Thymus (tissue), 11 donors: ENCODE measurements around the gene LBP. TPM values are rescaled to one million over a fixed set of nuclear protein-coding genes. Genes with fewer than 3 reads are reported as not detected.

ENCODE experiments used
- DNase-seq, 9 donors: peaks; one replicate each; pipeline ENCODE4 v3.0.0-alpha.2; 2013; ENCODE audit warnings: low spot score in 9 of 9, low read depth in 6 of 9, missing footprints in 1 of 9
- H3K27ac ChIP-seq, 2 donors: one replicate each; pipeline ENCODE4 v1.5.1; 2013; ENCODE audit warnings: control low read depth in 1 of 2, low read depth in 1 of 2, low read length in 1 of 2, mild to moderate bottlenecking in 1 of 2, moderate library complexity in 1 of 2
- H3K27me3 ChIP-seq, 2 donors: one replicate each; pipeline ENCODE4 v1.5.1; 2013; ENCODE audit warnings: low read length in 1 of 2; ENCODE audit not compliant: control insufficient read depth in 2 of 2, insufficient read depth in 1 of 2
- H3K36me3 ChIP-seq, 2 donors: one replicate each; pipeline ENCODE4 v1.5.1; 2013; ENCODE audit warnings: low read length in 1 of 2, mild to moderate bottlenecking in 1 of 2, moderate library complexity in 1 of 2; ENCODE audit not compliant: control insufficient read depth in 2 of 2, insufficient read depth in 2 of 2
- H3K4me1 ChIP-seq, 2 donors: one replicate each; pipeline ENCODE4 v1.5.1; 2013; ENCODE audit warnings: low read length in 2 of 2; ENCODE audit not compliant: control insufficient read depth in 2 of 2, insufficient read depth in 2 of 2
- H3K4me3 ChIP-seq, 2 donors: one replicate each; pipeline ENCODE4 v1.5.1; 2013; ENCODE audit warnings: low read length in 2 of 2, control low read depth in 1 of 2, mild to moderate bottlenecking in 1 of 2
- H3K9me3 ChIP-seq, 2 donors: one replicate each; pipeline ENCODE4 v1.5.1; 2013; ENCODE audit warnings: low read length in 1 of 2, mild to moderate bottlenecking in 1 of 2; ENCODE audit not compliant: control insufficient read depth in 2 of 2, insufficient read depth in 1 of 2
- WGBS: extraction: QIAGEN DNeasy Blood & Tissue Kit; methylation state at CpG from one replicate; pipeline ENCODE4 v1.1.7; 2013; 5-methylcytosine and 5-hydroxymethylcytosine counted together
- polyA plus RNA-seq: library from polyadenylated mRNA; stranded (reverse); fragments of 200-250 nt; gene quantifications from one replicate; pipeline ENCODE4 v1.2.3, GENCODE V29; 2013
- total RNA-seq: library from RNA; stranded (reverse); fragments of 120-200 nt; gene quantifications from one replicate; pipeline ENCODE4 v1.2.4, GENCODE V29; 2013
- donor health status: healthy.

The LBP gene
- total and polyA plus RNA-seq, 2 donors = 0.09 to 0.32 TPM

- Histone ChIP-seq H3K4me3 (no peak overlapping the region), H3K4me1 (no peaks in the 10 kb centered on the region), H3K36me3 (no peaks in the 10 kb centered on the region), H3K27me3 (no peaks in the 10 kb centered on the region), H3K27ac (no peak overlapping the region), H3K9me3 (peaks cover 0 to 8% of the 10 kb centered on the region in 2 donors)
- 68% methylated on average over 3 of the region's 3 CpGs for WGBS
- DNase-seq = no peak
Measured at GRCh38 chr20:38339997-38340396, 6.3 kb upstream of the LBP start.

GRCh38 chr20:38340693-38341092 lies 5.6 kb upstream of the LBP start:
- H3K4me1 ChIP-seq = no peaks in the 10 kb centered on the region
- 92% methylated on average over 6 of the region's 6 CpGs for WGBS
- no peaks in the 10 kb centered on the region for H3K27me3 ChIP-seq
- no peak overlapping the region for H3K27ac ChIP-seq
- no peak for DNase-seq
- H3K9me3 ChIP-seq = peaks cover 0 to 8% of the 10 kb centered on the region in 2 donors
- H3K4me3 ChIP-seq = no peak overlapping the region
- no peaks in the 10 kb centered on the region for H3K36me3 ChIP-seq

GRCh38 chr20:38342216-38342615 lies 4.1 kb upstream of the LBP start:
- no peaks in the 10 kb centered on the region for H3K27me3 ChIP-seq
- no peaks in the 10 kb centered on the region for H3K4me1 ChIP-seq
- DNase-seq = no peak
- H3K4me3 ChIP-seq = no peak overlapping the region
- peaks cover 0 to 8% of the 10 kb centered on the region in 2 donors for H3K9me3 ChIP-seq
- 58% methylated on average over 7 of the region's 7 CpGs for WGBS
- H3K27ac ChIP-seq = no peak overlapping the region
- H3K36me3 ChIP-seq = no peaks in the 10 kb centered on the region

GRCh38 chr20:38342713-38343310 lies 3.5 kb upstream of the LBP start:
- Histone ChIP-seq H3K27me3 (no peaks in the 10 kb centered on the region), H3K9me3 (peaks cover 0 to 5% of the 10 kb centered on the region in 2 donors), H3K27ac (no peak overlapping the region), H3K36me3 (no peaks in the 10 kb centered on the region), H3K4me3 (no peak overlapping the region), H3K4me1 (no peaks in the 10 kb centered on the region)
- WGBS = 88% methylated on average over 5 of the region's 5 CpGs
- DNase-seq = no peak

- no peaks in the 10 kb centered on the region for H3K27me3 ChIP-seq
- H3K27ac ChIP-seq = no peak overlapping the region
- DNase-seq = no peak
- no peaks in the 10 kb centered on the region for H3K36me3 ChIP-seq
- WGBS = 83% methylated on average over 16 of the region's 16 CpGs
- no peaks in the 10 kb centered on the region for H3K9me3 ChIP-seq
- no peak overlapping the region for H3K4me3 ChIP-seq
- H3K4me1 ChIP-seq = no peaks in the 10 kb centered on the region
Measured at GRCh38 chr20:38343311-38344106, 2.8 kb upstream of the LBP start.

GRCh38 chr20:38344107-38344701 lies 2.1 kb upstream of the LBP start:
- H3K9me3 ChIP-seq = no peaks in the 10 kb centered on the region
- H3K4me1 ChIP-seq = no peaks in the 10 kb centered on the region
- no peaks in the 10 kb centered on the region for H3K36me3 ChIP-seq
- no peak overlapping the region for H3K4me3 ChIP-seq
- 97% methylated on average over 5 of the region's 5 CpGs for WGBS
- no peak overlapping the region for H3K27ac ChIP-seq
- DNase-seq = no peak
- no peaks in the 10 kb centered on the region for H3K27me3 ChIP-seq

DNA sequence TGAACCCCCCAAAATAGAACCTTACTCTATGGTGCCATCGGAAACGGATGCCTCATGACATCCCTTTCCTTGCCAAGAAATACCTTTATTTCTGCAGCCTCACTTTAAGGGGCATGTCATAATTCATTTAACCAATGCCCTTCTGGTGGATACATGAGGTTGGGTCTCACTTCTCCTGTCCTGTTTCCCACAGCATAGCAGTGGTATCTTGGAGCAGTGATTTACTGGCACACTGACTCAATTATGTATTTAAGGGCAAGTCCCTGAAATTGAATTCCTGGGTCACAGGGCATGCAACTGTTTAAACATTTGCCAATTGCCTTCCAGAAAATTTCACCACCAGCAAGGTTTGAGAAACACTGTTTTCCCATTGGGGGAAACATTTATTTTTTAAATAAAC lies 639 bp upstream of the LBP start:
- Histone ChIP-seq H3K27ac (no peak overlapping the region), H3K4me1 (no peaks in the 10 kb centered on the region), H3K4me3 (no peak overlapping the region), H3K36me3 (no peaks in the 10 kb centered on the region), H3K9me3 (no peaks in the 10 kb centered on the region), H3K27me3 (no peaks in the 10 kb centered on the region)
- no peak for DNase-seq
- WGBS = 80% methylated on average over 2 of the region's 2 CpGs

- no peak for DNase-seq
- Histone ChIP-seq H3K27me3 (no peaks in the 10 kb centered on the region), H3K36me3 (no peaks in the 10 kb centered on the region), H3K9me3 (no peaks in the 10 kb centered on the region), H3K4me1 (no peaks in the 10 kb centered on the region), H3K27ac (no peak overlapping the region), H3K4me3 (no peak overlapping the region)
- 91% methylated on average over 4 of the region's 4 CpGs for WGBS
Measured at GRCh38 chr20:38346741-38347140, 459 bp downstream of the LBP start.

DNA sequence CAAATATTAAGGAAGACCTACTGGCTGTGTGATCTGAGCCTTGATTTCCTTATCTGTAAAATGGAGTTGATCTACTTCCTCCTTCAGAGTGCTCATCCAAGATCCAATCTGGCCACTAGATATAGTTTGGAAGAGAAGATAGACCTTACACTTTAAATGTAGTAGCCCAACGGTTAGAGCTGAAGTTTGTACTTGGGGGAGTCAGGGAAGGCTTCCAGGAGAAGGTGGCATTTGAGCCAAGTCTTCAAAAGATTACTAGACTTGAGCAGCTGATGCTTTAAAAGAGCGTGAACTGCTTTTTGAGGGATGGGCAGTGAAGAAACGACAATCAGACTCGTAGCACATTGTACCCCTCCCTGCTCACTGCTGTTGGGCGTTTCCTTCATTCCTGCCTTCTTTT lies 3.6 kb downstream of the LBP start:
- Histone ChIP-seq H3K4me3 (no peak overlapping the region), H3K27me3 (no peaks in the 10 kb centered on the region), H3K4me1 (no peaks in the 10 kb centered on the region), H3K9me3 (no peaks in the 10 kb centered on the region), H3K27ac (no peak overlapping the region), H3K36me3 (no peaks in the 10 kb centered on the region)
- DNase-seq = no peak
- WGBS = 91% methylated on average over 5 of the region's 5 CpGs
